Left forelimb (tissue), 1 donor: ENCODE results near the gene USP30.

Experiments
- DNase-seq: peaks from one replicate; pipeline ENCODE4 v3.0.0-alpha.2; 2018; ENCODE audit warnings: low spot score

USP30 gene

DNA sequence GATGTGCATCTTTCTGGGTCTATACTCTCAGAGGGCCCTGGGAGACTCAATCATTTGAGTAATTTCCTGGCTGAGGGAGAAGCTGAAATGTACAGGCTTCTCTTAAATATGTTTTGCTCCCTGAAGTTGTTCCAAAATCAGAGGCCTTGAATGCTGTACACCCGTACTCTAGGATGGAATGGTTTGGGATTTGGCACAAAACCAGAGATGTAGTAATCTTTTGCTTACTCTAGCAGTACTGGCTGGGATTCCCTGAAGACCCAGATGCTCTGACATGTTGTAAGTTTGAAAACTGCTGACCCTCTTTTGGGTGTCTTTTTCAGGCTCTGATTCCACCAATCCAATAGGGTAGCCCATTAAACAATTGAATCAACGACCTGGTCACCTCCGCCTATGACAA is 74.4 kb downstream of the USP30 start:
- no peak for DNase-seq

- no peak for DNase-seq
Observed at GRCh38 chr12:109127533-109128242, 75.3 kb downstream of the USP30 start.

GRCh38 chr12:109130297-109131153 is 78.1 kb downstream of the USP30 start:
- DNase-seq, result peak; percentile 54

GRCh38 chr12:109131154-109132050 is 79.0 kb downstream of the USP30 start:
- no peak for DNase-seq

GRCh38 chr12:109134186-109134917 is 82.0 kb downstream of the USP30 start:
- no peak for DNase-seq

DNA sequence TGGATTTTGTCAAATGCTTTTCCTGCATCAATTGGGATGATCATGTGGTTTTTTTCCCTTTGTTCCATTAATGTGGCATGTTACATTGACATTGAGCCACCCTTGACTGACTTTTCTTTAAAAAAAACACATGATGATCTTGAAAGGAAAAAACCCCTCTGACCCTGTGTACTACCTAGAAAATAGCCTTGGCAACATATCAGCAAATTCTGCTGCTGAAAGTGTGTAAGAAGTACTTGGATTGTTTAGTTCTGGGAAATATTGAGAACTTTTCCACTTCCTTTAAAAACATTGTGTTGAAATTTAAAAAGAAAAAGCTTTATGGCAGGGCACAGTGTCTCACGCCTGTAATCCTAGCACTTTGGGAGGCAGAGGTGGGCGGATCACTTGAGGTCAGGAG is 84.7 kb downstream of the USP30 start:
- no peak for DNase-seq
